ENCODE data around the gene MPP3.

- TF ChIP-seq CTBP1 (IDR thresholded peaks at IDR 0.05; ENCODE audit: borderline replicate concordance) (no peak), MAFF (IDR thresholded peaks at IDR 0.05; ENCODE audit: low read length) (no peak), DMBX1 (CRISPR knock-in tag; IDR thresholded peaks at IDR 0.05; ENCODE audit: borderline replicate concordance) (no peak), SIN3B (IDR thresholded peaks at IDR 0.05; ENCODE audit: low read depth) (no peak), ZBTB33 (CRISPR knock-in tag; IDR thresholded peaks at IDR 0.05) (no peak), POLR2AphosphoS2 (IDR thresholded peaks at IDR 0.05; ENCODE audit: low read length) (no peak)
- TF ChIP-seq, protein P1, sequence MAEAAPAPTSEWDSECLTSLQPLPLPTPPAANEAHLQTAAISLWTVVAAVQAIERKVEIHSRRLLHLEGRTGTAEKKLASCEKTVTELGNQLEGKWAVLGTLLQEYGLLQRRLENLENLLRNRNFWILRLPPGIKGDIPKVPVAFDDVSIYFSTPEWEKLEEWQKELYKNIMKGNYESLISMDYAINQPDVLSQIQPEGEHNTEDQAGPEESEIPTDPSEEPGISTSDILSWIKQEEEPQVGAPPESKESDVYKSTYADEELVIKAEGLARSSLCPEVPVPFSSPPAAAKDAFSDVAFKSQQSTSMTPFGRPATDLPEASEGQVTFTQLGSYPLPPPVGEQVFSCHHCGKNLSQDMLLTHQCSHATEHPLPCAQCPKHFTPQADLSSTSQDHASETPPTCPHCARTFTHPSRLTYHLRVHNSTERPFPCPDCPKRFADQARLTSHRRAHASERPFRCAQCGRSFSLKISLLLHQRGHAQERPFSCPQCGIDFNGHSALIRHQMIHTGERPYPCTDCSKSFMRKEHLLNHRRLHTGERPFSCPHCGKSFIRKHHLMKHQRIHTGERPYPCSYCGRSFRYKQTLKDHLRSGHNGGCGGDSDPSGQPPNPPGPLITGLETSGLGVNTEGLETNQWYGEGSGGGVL (CRISPR knock-in tag; IDR thresholded peaks at IDR 0.05) = no peak
- TF ChIP-seq, protein P2, sequence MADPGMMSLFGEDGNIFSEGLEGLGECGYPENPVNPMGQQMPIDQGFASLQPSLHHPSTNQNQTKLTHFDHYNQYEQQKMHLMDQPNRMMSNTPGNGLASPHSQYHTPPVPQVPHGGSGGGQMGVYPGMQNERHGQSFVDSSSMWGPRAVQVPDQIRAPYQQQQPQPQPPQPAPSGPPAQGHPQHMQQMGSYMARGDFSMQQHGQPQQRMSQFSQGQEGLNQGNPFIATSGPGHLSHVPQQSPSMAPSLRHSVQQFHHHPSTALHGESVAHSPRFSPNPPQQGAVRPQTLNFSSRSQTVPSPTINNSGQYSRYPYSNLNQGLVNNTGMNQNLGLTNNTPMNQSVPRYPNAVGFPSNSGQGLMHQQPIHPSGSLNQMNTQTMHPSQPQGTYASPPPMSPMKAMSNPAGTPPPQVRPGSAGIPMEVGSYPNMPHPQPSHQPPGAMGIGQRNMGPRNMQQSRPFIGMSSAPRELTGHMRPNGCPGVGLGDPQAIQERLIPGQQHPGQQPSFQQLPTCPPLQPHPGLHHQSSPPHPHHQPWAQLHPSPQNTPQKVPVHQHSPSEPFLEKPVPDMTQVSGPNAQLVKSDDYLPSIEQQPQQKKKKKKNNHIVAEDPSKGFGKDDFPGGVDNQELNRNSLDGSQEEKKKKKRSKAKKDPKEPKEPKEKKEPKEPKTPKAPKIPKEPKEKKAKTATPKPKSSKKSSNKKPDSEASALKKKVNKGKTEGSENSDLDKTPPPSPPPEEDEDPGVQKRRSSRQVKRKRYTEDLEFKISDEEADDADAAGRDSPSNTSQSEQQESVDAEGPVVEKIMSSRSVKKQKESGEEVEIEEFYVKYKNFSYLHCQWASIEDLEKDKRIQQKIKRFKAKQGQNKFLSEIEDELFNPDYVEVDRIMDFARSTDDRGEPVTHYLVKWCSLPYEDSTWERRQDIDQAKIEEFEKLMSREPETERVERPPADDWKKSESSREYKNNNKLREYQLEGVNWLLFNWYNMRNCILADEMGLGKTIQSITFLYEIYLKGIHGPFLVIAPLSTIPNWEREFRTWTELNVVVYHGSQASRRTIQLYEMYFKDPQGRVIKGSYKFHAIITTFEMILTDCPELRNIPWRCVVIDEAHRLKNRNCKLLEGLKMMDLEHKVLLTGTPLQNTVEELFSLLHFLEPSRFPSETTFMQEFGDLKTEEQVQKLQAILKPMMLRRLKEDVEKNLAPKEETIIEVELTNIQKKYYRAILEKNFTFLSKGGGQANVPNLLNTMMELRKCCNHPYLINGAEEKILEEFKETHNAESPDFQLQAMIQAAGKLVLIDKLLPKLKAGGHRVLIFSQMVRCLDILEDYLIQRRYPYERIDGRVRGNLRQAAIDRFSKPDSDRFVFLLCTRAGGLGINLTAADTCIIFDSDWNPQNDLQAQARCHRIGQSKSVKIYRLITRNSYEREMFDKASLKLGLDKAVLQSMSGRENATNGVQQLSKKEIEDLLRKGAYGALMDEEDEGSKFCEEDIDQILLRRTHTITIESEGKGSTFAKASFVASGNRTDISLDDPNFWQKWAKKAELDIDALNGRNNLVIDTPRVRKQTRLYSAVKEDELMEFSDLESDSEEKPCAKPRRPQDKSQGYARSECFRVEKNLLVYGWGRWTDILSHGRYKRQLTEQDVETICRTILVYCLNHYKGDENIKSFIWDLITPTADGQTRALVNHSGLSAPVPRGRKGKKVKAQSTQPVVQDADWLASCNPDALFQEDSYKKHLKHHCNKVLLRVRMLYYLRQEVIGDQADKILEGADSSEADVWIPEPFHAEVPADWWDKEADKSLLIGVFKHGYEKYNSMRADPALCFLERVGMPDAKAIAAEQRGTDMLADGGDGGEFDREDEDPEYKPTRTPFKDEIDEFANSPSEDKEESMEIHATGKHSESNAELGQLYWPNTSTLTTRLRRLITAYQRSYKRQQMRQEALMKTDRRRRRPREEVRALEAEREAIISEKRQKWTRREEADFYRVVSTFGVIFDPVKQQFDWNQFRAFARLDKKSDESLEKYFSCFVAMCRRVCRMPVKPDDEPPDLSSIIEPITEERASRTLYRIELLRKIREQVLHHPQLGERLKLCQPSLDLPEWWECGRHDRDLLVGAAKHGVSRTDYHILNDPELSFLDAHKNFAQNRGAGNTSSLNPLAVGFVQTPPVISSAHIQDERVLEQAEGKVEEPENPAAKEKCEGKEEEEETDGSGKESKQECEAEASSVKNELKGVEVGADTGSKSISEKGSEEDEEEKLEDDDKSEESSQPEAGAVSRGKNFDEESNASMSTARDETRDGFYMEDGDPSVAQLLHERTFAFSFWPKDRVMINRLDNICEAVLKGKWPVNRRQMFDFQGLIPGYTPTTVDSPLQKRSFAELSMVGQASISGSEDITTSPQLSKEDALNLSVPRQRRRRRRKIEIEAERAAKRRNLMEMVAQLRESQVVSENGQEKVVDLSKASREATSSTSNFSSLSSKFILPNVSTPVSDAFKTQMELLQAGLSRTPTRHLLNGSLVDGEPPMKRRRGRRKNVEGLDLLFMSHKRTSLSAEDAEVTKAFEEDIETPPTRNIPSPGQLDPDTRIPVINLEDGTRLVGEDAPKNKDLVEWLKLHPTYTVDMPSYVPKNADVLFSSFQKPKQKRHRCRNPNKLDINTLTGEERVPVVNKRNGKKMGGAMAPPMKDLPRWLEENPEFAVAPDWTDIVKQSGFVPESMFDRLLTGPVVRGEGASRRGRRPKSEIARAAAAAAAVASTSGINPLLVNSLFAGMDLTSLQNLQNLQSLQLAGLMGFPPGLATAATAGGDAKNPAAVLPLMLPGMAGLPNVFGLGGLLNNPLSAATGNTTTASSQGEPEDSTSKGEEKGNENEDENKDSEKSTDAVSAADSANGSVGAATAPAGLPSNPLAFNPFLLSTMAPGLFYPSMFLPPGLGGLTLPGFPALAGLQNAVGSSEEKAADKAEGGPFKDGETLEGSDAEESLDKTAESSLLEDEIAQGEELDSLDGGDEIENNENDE (IDR thresholded peaks at IDR 0.05; ENCODE audit: low read depth, low read length) = no peak
- TF ChIP-seq, protein P3, sequence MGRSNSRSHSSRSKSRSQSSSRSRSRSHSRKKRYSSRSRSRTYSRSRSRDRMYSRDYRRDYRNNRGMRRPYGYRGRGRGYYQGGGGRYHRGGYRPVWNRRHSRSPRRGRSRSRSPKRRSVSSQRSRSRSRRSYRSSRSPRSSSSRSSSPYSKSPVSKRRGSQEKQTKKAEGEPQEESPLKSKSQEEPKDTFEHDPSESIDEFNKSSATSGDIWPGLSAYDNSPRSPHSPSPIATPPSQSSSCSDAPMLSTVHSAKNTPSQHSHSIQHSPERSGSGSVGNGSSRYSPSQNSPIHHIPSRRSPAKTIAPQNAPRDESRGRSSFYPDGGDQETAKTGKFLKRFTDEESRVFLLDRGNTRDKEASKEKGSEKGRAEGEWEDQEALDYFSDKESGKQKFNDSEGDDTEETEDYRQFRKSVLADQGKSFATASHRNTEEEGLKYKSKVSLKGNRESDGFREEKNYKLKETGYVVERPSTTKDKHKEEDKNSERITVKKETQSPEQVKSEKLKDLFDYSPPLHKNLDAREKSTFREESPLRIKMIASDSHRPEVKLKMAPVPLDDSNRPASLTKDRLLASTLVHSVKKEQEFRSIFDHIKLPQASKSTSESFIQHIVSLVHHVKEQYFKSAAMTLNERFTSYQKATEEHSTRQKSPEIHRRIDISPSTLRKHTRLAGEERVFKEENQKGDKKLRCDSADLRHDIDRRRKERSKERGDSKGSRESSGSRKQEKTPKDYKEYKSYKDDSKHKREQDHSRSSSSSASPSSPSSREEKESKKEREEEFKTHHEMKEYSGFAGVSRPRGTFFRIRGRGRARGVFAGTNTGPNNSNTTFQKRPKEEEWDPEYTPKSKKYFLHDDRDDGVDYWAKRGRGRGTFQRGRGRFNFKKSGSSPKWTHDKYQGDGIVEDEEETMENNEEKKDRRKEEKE (IDR thresholded peaks at IDR 0.05; ENCODE audit: borderline replicate concordance in 1 of 2, control insufficient read depth in 1 of 2, low read depth in 2 of 2, low read length in 1 of 2) = no peak
These were observed 40.1 kb upstream of the MPP3 start for GRCh38 chr17:43873091-43873490.

Data from K562 (cell line).